Ishikawa (cell line): ENCODE results near the gene C2orf66.

ENCODE experiments used
- CEBPB ChIP-seq: IDR thresholded peaks from 2 replicates; pipeline ENCODE4 v1.6.1; 2012
- CREB1 ChIP-seq: IDR thresholded peaks from 2 replicates; pipeline ENCODE4 v1.6.1; 2012; ENCODE audit warnings: low read depth
- EGR1 ChIP-seq: IDR thresholded peaks from 2 replicates; pipeline ENCODE4 v1.6.1; 2012
- EP300 ChIP-seq: IDR thresholded peaks from 2 replicates; pipeline ENCODE4 v1.6.1; 2012; ENCODE audit warnings: borderline replicate concordance
- FOXM1 ChIP-seq: IDR thresholded peaks from 2 replicates; pipeline ENCODE4 v1.6.1; 2012; ENCODE audit warnings: low read depth, borderline replicate concordance
- NFIC ChIP-seq: IDR thresholded peaks from 2 replicates; pipeline ENCODE4 v1.6.1; 2012
- RAD21 ChIP-seq: IDR thresholded peaks from 2 replicates; pipeline ENCODE4 v1.6.1; 2012; ENCODE audit warnings: low read depth
- TAF1 ChIP-seq: IDR thresholded peaks from 2 replicates; pipeline ENCODE4 v1.6.1; 2012; ENCODE audit warnings: low read depth, mild to moderate bottlenecking
- TCF12 ChIP-seq: IDR thresholded peaks from 2 replicates; pipeline ENCODE4 v1.6.1; 2012; ENCODE audit warnings: low read depth
- TEAD4 ChIP-seq: IDR thresholded peaks from 2 replicates; pipeline ENCODE4 v1.6.1; 2012
- USF1 ChIP-seq: IDR thresholded peaks from 2 replicates; pipeline ENCODE4 v1.6.1; 2012
- YY1 ChIP-seq: IDR thresholded peaks from 2 replicates; pipeline ENCODE4 v1.6.1; 2012; ENCODE audit warnings: low read depth
- ZBTB7A ChIP-seq: IDR thresholded peaks from 2 replicates; pipeline ENCODE4 v1.6.1; 2012; ENCODE audit warnings: low read depth
- TF ChIP-seq, protein P1 (sequence below): IDR thresholded peaks from 2 replicates; pipeline ENCODE4 v1.6.1; 2012
- TF ChIP-seq, protein P2 (sequence below): IDR thresholded peaks from 2 replicates; pipeline ENCODE4 v1.6.1; 2012; ENCODE audit warnings: low read depth, mild to moderate bottlenecking

C2orf66 gene

DNA sequence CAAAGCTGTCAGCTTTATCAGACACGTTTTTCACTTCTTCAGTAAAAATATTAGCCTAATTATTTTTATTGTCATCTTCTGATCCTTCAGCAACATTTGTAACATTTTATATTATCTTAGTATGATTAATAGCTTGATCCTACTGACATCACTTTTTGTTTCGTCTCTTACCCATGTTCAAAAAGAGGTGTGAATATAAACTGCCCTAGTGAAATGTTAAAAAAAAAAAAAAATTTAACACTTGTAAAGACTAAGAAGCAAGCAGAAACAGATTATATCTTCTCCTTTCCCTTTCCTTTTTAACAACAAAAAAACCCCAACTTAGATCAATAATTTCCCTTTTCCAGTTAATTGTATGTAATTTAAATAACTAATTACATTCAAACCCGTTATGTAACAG, 36.2 kb upstream of the C2orf66 start:
- TF ChIP-seq TCF12 (no peak), NFIC (no peak), TEAD4 (no peak), CEBPB (no peak), EP300 (no peak), EGR1 (no peak)

DNA sequence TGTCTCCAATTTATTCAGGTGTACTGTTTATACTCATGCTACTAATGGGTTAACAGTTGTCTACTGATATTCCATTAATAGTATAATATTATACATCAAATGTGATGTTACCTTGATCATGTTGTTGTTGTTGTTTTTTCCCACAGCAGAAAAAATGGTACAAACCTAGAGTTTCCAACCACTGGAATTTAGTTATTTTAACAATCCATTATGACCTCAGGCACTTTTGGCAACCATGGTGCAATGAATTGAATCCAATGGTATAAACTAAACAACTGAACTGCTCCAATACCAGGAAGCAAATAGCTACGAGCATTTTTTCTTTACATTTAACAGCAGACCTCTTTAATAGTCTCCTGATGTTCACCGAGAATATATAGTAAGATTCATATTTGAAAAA, 31.0 kb upstream of the C2orf66 start:
- TF ChIP-seq, protein P1, sequence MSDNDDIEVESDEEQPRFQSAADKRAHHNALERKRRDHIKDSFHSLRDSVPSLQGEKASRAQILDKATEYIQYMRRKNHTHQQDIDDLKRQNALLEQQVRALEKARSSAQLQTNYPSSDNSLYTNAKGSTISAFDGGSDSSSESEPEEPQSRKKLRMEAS = no peak
- TF ChIP-seq TEAD4 (no peak), USF1 (no peak), EGR1 (no peak), ZBTB7A (no peak), NFIC (no peak), FOXM1 (no peak), YY1 (no peak), TAF1 (no peak), EP300 (no peak), CEBPB (no peak), TCF12 (no peak), RAD21 (no peak), CREB1 (no peak)
- TF ChIP-seq, protein P2, sequence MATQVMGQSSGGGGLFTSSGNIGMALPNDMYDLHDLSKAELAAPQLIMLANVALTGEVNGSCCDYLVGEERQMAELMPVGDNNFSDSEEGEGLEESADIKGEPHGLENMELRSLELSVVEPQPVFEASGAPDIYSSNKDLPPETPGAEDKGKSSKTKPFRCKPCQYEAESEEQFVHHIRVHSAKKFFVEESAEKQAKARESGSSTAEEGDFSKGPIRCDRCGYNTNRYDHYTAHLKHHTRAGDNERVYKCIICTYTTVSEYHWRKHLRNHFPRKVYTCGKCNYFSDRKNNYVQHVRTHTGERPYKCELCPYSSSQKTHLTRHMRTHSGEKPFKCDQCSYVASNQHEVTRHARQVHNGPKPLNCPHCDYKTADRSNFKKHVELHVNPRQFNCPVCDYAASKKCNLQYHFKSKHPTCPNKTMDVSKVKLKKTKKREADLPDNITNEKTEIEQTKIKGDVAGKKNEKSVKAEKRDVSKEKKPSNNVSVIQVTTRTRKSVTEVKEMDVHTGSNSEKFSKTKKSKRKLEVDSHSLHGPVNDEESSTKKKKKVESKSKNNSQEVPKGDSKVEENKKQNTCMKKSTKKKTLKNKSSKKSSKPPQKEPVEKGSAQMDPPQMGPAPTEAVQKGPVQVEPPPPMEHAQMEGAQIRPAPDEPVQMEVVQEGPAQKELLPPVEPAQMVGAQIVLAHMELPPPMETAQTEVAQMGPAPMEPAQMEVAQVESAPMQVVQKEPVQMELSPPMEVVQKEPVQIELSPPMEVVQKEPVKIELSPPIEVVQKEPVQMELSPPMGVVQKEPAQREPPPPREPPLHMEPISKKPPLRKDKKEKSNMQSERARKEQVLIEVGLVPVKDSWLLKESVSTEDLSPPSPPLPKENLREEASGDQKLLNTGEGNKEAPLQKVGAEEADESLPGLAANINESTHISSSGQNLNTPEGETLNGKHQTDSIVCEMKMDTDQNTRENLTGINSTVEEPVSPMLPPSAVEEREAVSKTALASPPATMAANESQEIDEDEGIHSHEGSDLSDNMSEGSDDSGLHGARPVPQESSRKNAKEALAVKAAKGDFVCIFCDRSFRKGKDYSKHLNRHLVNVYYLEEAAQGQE = no peak

DNA sequence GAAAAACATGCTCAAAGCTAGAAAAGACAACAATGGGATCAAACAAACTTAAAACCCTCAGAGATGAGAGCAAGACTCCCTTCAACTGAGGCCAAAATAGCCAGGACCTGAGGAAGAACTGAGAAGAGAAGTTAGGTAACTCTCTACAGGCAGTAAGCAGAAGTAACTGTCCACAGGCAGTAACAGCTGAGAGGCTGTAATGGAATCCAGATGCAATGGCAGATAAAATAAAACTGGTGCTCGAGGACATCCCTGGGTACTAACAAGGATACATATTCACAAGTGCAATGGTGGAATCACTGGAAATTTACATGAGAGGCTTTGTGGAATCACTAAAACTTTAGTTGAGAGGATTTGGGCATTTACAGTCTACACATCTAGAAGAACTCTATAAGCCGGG, 30.4 kb upstream of the C2orf66 start:
- TF ChIP-seq TCF12 (no peak), EGR1 (no peak), CEBPB (no peak), EP300 (no peak), TEAD4 (no peak)

GRCh38 chr2:196836440-196836839, 27.3 kb upstream of the C2orf66 start:
- TF ChIP-seq USF1 = no peak
- TF ChIP-seq CREB1 = no peak
- TF ChIP-seq YY1 = no peak
- no peak for TF ChIP-seq EP300
- TF ChIP-seq NFIC = no peak
- no peak for TF ChIP-seq TAF1
- TF ChIP-seq TCF12 = no peak
- no peak for TF ChIP-seq CEBPB
- TF ChIP-seq EGR1 = no peak
- TF ChIP-seq RAD21 = no peak
- TF ChIP-seq, protein P1 = no peak

DNA sequence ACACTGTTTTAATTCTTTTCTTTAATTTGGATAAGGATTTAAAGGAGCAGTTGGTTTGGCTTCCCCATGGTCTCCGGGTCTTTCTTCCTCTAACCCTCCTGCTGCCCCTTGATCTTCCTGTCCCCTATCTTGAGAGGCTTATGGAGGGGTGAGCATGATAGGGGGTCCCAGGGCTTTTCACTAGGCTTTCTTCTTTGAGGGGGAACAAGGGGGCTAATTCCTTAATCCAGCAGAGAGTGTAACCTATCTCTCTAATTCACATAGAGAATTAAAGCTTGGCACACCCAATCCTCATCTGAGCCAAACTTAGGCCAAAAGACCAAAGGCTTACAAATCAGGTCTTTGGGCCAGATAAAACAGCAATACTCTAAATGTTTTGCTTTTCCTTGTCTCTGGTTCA, 21.5 kb upstream of the C2orf66 start:
- TF ChIP-seq CEBPB = no peak
- TF ChIP-seq TAF1 = no peak
- TF ChIP-seq EP300 = no peak
- no peak for TF ChIP-seq FOXM1
- TF ChIP-seq YY1 = no peak

DNA sequence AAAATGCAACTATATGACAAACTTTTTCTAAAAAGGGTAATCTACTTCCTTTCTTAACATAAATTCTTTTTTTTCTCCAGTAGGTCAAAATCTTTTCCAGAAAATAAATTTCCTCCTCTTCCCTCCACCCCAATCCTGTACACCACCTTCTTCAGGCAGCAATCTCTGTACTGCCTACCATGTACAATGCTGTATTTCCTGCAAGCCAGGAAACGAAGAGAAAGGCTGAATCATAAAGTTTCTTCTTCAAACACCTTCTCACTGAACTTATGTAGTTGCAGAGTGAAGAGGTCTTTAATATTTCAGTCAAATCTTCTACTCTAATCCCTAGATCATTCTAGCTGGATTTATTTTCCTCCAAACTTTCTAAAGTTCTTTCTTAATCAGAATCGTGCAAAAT, 18.2 kb upstream of the C2orf66 start:
- TF ChIP-seq RAD21 (no peak), CREB1 (no peak), NFIC (no peak), TCF12 (no peak), TEAD4 (no peak), TAF1 (no peak), EP300 (no peak), ZBTB7A (no peak), YY1 (no peak), EGR1 (no peak), CEBPB (no peak), FOXM1 (no peak), USF1 (no peak)
- TF ChIP-seq, protein P1 = no peak
- TF ChIP-seq, protein P2 = no peak
